Mesodermal cell (in vitro differentiated cells): ENCODE measurements around the gene EFEMP1.

Source experiments
- H3K27ac ChIP-seq: 2 replicates; pipeline ENCODE4 v1.7.0; 2013; ENCODE audit warnings: mild to moderate bottlenecking, low read depth, low read length, moderate library complexity; ENCODE audit not compliant: severe bottlenecking
- H3K36me3 ChIP-seq: 2 replicates; pipeline ENCODE4 v1.7.1; 2013; ENCODE audit warnings: mild to moderate bottlenecking, low read length, moderate library complexity; ENCODE audit not compliant: control insufficient read depth, insufficient read depth
- H3K4me1 ChIP-seq: one replicate; pipeline ENCODE4 v1.7.1; 2013; ENCODE audit warnings: mild to moderate bottlenecking, low read length; ENCODE audit not compliant: insufficient read depth, control insufficient read depth, poor library complexity, severe bottlenecking
- H3K4me3 ChIP-seq: 2 replicates; pipeline ENCODE4 v1.7.0; 2013; ENCODE audit warnings: low read length, control low read depth, mild to moderate bottlenecking; ENCODE audit not compliant: insufficient read depth, poor library complexity, severe bottlenecking; ENCODE audit errors: extremely low read depth
- H3K9me3 ChIP-seq: 2 replicates; pipeline ENCODE4 v1.7.1; 2013; ENCODE audit warnings: mild to moderate bottlenecking, low read length, moderate library complexity; ENCODE audit not compliant: control insufficient read depth
- WGBS, 2 experiments: methylation state at CpG; one replicate each; pipeline ENCODE4 v1.1.5; 2013; ENCODE audit warnings: missing lambda C conversion rate in 2 of 2; ENCODE audit not compliant: insufficient coverage in 2 of 2; 5-methylcytosine and 5-hydroxymethylcytosine counted together

EFEMP1 gene

DNA sequence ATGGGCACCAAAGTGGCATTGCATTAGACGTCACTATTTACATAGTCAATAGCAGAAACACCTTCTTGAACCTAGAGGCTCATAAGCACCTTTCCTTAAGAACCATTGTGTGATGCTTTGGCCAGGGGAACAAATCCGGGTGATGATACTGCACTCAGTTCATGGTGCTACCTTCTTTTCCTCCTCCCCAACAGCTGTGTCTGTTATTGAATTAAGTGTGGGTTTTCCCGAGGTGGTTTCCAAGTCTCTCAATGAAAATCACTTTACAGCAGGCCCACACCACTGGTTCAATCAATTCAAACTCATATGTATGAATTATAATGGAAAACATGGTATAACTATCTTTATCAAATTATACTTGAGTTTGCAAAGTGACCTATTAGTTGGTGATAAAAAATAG lies 9.3 kb upstream of the EFEMP1 start:
- WGBS, 2 experiments, result 100% methylated on average over 1 of the region's 3 CpGs; no CpG with 5 or more reads in 1 of the 2 experiments
- Histone ChIP-seq H3K36me3 (no peaks in the 10 kb centered on the region), H3K4me1 (no peaks in the 10 kb centered on the region), H3K27ac (no peak overlapping the region), H3K9me3 (no peaks in the 10 kb centered on the region), H3K4me3 (no peak overlapping the region)

DNA sequence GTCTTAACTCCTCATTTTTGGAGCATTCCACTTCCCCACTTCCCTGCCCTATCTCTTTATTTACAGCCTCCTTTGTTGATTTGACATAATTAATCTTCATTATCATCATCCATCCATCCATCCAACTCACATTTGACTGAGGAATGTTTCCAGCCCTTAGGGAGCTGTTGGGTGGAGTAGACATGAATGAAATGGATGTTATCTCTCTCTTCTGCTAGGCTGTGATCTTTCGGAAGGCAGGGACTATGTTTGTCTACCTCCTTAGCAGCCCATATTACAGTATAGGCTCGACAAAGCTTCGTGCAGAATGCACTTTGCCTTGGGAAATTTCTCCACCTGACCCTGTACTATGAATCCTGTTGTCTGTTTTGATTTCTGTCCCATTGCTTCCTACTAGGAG lies 7.7 kb upstream of the EFEMP1 start:
- Histone ChIP-seq H3K9me3 (no peaks in the 10 kb centered on the region), H3K27ac (no peak overlapping the region), H3K4me1 (no peaks in the 10 kb centered on the region), H3K4me3 (no peak overlapping the region), H3K36me3 (no peaks in the 10 kb centered on the region)
- WGBS, 2 experiments, result 82% methylated on average over 2 of the region's 3 CpGs; no CpG with 5 or more reads in 1 of the 2 experiments

DNA sequence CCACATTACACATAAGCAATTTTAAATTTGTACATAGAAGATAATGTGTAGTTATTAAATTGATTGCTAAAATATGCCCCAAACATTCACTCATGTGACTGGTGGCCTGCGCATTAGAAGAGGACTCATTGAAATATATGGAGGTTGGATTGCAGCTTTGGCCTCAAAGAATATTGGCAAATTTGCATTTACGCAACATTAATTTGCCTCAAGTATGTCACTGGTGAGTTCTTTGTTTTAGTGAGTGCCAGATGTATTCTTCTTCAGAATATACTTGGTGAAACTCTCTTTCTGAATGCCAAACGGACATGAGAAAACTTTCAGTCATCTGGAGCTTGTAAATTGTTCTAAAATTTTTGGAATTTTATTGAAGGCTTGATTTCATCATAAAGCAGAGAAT lies 5.9 kb upstream of the EFEMP1 start:
- no peaks in the 10 kb centered on the region for H3K4me1 ChIP-seq
- no peaks in the 10 kb centered on the region for H3K36me3 ChIP-seq
- H3K27ac ChIP-seq, result no peak overlapping the region
- no peaks in the 10 kb centered on the region for H3K9me3 ChIP-seq
- no peak overlapping the region for H3K4me3 ChIP-seq
- 81 to 100% methylated on average over 1 to 3 of the region's 3 CpGs for WGBS, 2 experiments

DNA sequence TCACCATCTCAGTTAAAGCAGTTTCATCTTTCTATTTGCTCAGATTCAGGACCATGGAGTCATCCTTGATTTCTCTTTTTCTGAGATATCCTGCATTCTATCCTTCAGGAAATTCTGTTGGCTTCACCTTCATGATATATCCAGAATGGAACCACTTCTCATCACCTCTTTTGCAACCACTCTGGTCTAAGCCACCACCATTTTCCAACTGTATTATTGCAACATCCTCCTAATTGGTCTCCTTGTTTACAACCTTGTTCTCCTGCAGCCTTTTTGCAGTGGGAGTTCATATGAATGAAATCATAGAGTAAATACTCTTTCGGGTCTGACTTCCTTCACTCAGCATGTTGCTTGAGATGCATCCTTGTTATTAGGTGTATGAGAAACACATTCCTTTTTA lies 3.4 kb upstream of the EFEMP1 start:
- Histone ChIP-seq H3K27ac (no peak overlapping the region), H3K9me3 (no peaks in the 10 kb centered on the region), H3K4me3 (no peak overlapping the region), H3K4me1 (no peaks in the 10 kb centered on the region), H3K36me3 (no peaks in the 10 kb centered on the region)
- no CpG with 5 or more reads among the region's 1 CpG for WGBS, 2 experiments

DNA sequence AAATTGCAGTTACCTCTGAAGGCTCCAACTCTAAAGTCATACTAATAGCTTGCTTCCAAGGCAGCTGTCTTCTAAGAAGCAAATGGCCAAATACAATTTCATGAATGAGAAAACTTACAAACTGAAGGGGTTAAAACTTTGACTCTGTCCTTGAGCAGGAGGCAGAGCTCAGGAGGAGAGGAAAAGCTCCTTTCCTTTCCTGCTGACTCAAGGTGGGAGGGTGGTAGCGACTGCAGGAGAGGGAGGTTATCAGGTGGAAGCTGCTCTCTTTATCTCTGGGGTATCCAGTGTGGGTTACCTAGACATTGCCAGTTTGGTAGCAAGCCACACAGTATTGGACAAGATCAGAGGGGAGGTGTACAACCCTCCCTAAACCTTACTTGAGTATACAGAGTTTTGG lies 2.7 kb upstream of the EFEMP1 start:
- Histone ChIP-seq H3K4me1 (no peaks in the 10 kb centered on the region), H3K27ac (no peak overlapping the region), H3K4me3 (no peak overlapping the region), H3K9me3 (no peaks in the 10 kb centered on the region), H3K36me3 (no peaks in the 10 kb centered on the region)
- no CpG with 5 or more reads among the region's 1 CpG for WGBS, 2 experiments

DNA sequence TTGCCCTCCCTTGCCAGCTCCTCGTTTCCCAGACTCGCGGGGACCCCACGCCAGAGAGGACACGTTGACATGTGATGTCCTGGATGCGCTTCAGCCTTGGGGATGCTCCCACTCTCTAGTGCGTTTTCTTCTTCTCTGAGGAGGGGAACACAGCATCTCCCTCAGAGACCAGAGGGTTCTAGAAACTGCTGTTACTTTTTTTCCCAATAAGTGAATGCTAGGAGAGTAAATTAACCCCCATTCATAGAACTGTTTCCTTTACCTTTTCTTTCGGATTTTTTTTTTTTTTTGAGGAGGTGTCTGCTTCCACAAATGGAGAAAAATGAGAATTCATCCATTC lies 370 bp upstream of the EFEMP1 start:
- Histone ChIP-seq H3K27ac (no peak overlapping the region), H3K9me3 (no peaks in the 10 kb centered on the region), H3K4me1 (no peaks in the 10 kb centered on the region), H3K4me3 (peak overlapping the region; percentile 47), H3K36me3 (no peaks in the 10 kb centered on the region)
- whole genome bisulfite sequencing, 2 experiments, result 0 to 4% methylated on average over 4 to 6 of the region's 8 CpGs

DNA sequence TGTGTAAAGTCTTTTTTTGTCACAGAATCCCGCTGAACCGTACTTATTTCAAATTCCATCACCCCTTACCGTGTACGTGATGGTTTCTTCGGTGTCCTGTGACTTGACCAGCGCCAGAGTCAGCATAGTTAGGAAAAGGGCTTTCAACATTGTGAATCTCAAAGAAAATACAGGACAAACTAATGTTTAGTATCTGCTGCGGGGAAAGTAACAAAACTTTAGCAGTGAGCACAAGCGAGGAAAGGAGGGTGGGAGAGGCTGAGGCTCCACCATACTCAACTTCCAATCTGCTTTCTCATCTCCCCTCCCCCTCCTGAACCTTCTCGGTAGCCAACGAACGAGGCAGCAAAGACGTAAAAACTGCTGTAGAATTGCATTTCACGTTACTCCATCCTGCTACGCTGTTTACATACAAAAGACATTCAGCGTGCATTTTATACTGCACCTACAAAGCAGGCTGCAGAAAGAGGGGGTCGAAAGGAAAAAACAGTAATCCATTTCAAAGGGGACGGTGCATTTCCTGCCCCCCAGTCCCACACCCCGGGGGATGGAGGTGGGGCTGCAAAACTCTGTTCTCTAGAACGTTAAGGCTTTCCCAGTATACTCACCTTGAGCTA lies 1.2 kb downstream of the EFEMP1 start:
- H3K4me3 ChIP-seq, result peak overlapping the region; percentile 47
- no peaks in the 10 kb centered on the region for H3K9me3 ChIP-seq
- H3K27ac ChIP-seq, result no peak overlapping the region
- no peaks in the 10 kb centered on the region for H3K36me3 ChIP-seq
- WGBS, 2 experiments, result 11 to 21% methylated on average over 7 to 11 of the region's 19 CpGs
- H3K4me1 ChIP-seq, result no peaks in the 10 kb centered on the region

DNA sequence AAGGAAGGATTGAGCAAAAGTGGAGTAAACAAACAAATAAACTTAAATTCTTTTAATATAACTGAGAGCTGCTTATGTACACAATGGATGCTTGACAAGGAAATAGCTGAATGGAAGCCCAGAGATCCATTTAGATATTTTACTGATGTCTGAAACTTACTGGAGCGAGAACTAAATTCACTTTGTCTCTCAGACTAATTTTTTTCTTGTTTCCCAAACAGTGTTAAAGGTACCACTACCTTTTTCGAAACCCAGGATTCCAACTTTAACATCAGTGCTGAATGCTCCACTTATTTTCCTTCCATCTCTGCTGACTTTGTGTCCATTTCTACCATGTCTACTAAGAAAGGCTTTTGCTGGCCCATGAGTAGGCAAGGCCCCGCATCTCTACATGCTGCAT lies 4.0 kb downstream of the EFEMP1 start:
- H3K4me1 ChIP-seq, result no peaks in the 10 kb centered on the region
- no peaks in the 10 kb centered on the region for H3K9me3 ChIP-seq
- no peak overlapping the region for H3K27ac ChIP-seq
- WGBS, 2 experiments, result 93 to 100% methylated on average over 2 of the region's 3 CpGs
- no peak overlapping the region for H3K4me3 ChIP-seq
- H3K36me3 ChIP-seq, result no peaks in the 10 kb centered on the region

DNA sequence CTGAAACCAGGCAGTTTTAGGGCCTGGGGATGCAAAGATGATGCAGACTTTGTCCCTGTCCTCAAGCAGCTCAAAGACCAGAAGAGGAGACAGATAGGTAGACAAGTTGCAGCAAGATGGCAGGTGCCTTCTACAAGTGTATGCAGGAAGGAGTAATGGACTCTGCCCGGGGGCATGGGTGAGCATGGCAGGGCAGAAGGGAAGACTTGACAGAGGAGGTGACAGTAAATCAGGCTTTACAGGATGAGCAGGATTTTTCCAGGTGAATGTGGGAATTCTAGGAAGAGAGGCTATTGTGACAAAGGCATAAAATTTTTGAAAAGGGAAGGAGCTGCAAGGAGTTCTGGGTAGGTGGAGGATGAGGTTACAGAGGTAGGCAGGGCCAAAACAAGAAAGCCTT lies 4.7 kb downstream of the EFEMP1 start:
- Histone ChIP-seq H3K4me1 (no peaks in the 10 kb centered on the region), H3K36me3 (no peaks in the 10 kb centered on the region), H3K27ac (no peak overlapping the region), H3K4me3 (no peak overlapping the region), H3K9me3 (no peaks in the 10 kb centered on the region)
- WGBS, 2 experiments, result 83 to 100% methylated on average over 1 of the region's 1 CpG

DNA sequence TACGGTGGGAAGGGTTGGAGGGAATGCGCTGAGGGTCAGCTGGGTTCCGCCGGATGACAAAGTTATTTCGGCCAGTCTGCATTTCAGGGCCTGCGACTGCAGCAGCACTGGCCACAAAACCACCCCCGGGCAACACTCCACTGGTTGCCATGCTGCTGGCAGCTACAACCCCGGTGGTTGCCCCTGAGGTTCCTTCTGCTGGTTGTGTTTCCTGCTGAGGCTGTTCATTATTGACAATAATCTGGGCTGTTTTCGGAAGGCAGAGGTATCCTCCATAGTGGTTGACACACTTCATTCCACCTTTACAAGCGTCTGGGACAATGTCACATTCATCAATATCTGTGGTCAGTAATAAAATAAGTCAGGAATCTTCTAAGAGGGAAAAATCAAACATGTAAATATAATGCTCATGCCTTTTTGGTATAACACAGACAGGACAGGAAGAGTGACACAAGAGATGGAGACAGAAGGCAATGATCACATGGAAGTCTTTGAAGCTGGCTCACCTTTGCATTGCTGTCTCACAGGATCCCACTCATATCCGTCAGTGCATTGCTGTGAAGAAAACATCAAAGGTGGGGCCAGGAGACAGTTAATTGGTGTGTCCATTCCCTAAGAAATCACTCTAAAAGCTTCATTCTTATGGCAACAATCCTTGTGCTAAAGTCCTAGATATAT lies 5.7 kb downstream of the EFEMP1 start:
- WGBS, 2 experiments, result 93 to 100% methylated on average over 3 to 6 of the region's 11 CpGs

DNA sequence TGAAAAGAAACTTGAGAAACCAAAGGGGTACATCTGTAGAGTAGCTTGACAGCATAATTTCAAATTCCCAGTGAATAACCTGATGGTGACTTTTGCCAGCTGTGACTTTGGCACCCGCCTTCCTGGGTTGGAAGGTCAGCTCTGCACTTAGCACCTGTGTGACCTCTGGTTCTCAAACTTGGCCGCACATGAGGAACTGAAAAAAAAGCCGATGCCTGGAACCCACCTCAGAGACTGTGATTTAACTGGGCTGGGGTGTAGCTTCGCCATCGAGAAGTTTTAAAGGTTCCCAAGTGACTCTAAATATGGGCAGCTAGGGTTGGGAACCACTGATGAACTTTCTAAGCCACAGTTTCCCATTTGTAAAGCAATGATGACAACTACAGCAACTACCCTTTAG lies 6.5 kb downstream of the EFEMP1 start:
- no peak overlapping the region for H3K27ac ChIP-seq
- H3K36me3 ChIP-seq, result no peaks in the 10 kb centered on the region
- WGBS, 2 experiments, result 89 to 95% methylated on average over 3 to 5 of the region's 5 CpGs
- H3K4me1 ChIP-seq, result no peaks in the 10 kb centered on the region
- no peak overlapping the region for H3K4me3 ChIP-seq
- no peaks in the 10 kb centered on the region for H3K9me3 ChIP-seq

More for the DNA sequence above, 5.7 kb downstream of the EFEMP1 start:
- H3K27ac ChIP-seq, result no peak overlapping the region
- no peaks in the 10 kb centered on the region for H3K9me3 ChIP-seq
- no peaks in the 10 kb centered on the region for H3K4me1 ChIP-seq
- no peaks in the 10 kb centered on the region for H3K36me3 ChIP-seq
- no peak overlapping the region for H3K4me3 ChIP-seq
